K562 (cell line): ENCODE results near the gene NSUN6. TPM values are rescaled to one million over a fixed set of nuclear protein-coding genes. Genes with fewer than 3 reads are reported as not detected.
A peak's percentile ranks its signal among the peaks of the same experiment; 100 is the strongest.
"Not testable (repeated sequence)": the region's sequence is repeated elsewhere in the genome, so short reads cannot be mapped to it uniquely, and the experiment has no call there.

ENCODE experiments used
- ATAC-seq: fragments of 200-7000 bp; cut with Tn5 transposase; 3 replicates; pipeline ENCODE4 v1.9.1; 2020; ENCODE audit warnings: moderate library complexity
- BruUV-seq: library from RNA; stranded (reverse); fragments of 400-500 nt; replicated peaks from 2 replicates; lab custom pipeline; 2021; lab: Mats Ljungman, UMichigan
- CTCF ChIA-PET: fragments of 300-600 bp; formaldehyde crosslinking; extraction: SDS; loops from one replicate; lab custom pipeline; 2021; ENCODE audit warnings: low intra/inter-chr PET ratio; lab: Yijun Ruan, JAX
- POLR2A ChIA-PET: fragments of 300-600, 350-650 bp; sonication (Branson Sonifier 250); formaldehyde crosslinking; extraction: SDS; loops from one replicate; lab custom pipeline; 2021; ENCODE audit warnings: antibody characterized with exemption, inconsistent platforms; lab: Yijun Ruan, JAX
- DNase-seq, 4 experiments: peaks; one replicate each; pipeline versions ENCODE4 v3.0.0 to v3.0.0-alpha.2; 2011 to 2018; ENCODE audit warnings: low spot score in 3 of 4, mixed read lengths in 3 of 4; ENCODE audit errors: extremely low read depth in 1 of 4
- FAIRE-seq: peaks from 2 replicates; lab custom pipeline; 2011; peaks lifted over from hg19 to GRCh38; lab: Jason Lieb, UNC
- H2AFZ ChIP-seq: 2 replicates; pipeline ENCODE4 v1.6.0; 2011; ENCODE audit warnings: low read depth, low read length, control low read depth, inconsistent platforms
- H3K27ac ChIP-seq: fragments of 200-600 bp; 3 replicates; pipeline ENCODE4 v1.8.0; 2011; ENCODE audit warnings: low read depth, mild to moderate bottlenecking, control low read depth, inconsistent platforms, low read length, moderate library complexity, mixed read lengths; ENCODE audit errors: extremely low read depth
- H3K27me3 ChIP-seq, 2 experiments: fragments of 300-600 bp in 1 of 2; 2 replicates in 1 of 2; 3 replicates in 1 of 2; pipeline versions ENCODE4 v1.6.0 to v1.8.0; 2011; ENCODE audit warnings: inconsistent platforms in 2 of 2, low read length in 2 of 2, mild to moderate bottlenecking in 1 of 2, mixed read lengths in 1 of 2, moderate library complexity in 1 of 2; ENCODE audit not compliant: control insufficient read depth in 2 of 2, insufficient read depth in 2 of 2
- H3K36me3 ChIP-seq: fragments of 300-600 bp; 3 replicates; pipeline ENCODE4 v1.8.0; 2011; ENCODE audit warnings: mild to moderate bottlenecking, low read length, inconsistent platforms; ENCODE audit not compliant: control insufficient read depth, insufficient read depth
- H3K4me1 ChIP-seq, 2 experiments: fragments of 200-600 bp in 1 of 2; replicated peaks in 1 of 2; 2 replicates in 1 of 2; 3 replicates in 1 of 2; pipeline versions ENCODE4 v1.5.1 to v1.8.0; 2011; ENCODE audit warnings: inconsistent platforms in 2 of 2, low read length in 2 of 2, mild to moderate bottlenecking in 1 of 2, mixed read lengths in 1 of 2, moderate library complexity in 1 of 2; ENCODE audit not compliant: control insufficient read depth in 2 of 2, insufficient read depth in 2 of 2
- H3K4me2 ChIP-seq: 2 replicates; pipeline ENCODE4 v1.6.1; 2011; ENCODE audit warnings: low read length, control low read depth, inconsistent platforms, mixed read lengths; ENCODE audit not compliant: insufficient read depth
- H3K4me3 ChIP-seq: fragments of 200-600 bp; sonication (generic), shearing (Covaris generic); 2 replicates; pipeline ENCODE4 v1.5.1; 2016; ENCODE audit warnings: control low read depth, inconsistent platforms
- H3K79me2 ChIP-seq: fragments of 200-600 bp; 3 replicates; pipeline ENCODE4 v1.8.0; 2011; ENCODE audit warnings: low read length, inconsistent platforms; ENCODE audit not compliant: control insufficient read depth, insufficient read depth
- H3K9ac ChIP-seq, 2 experiments: 2 replicates each; pipeline versions ENCODE4 v1.6.0 to v1.6.1; 2011; ENCODE audit warnings: low read depth in 2 of 2, low read length in 2 of 2, control low read depth in 1 of 2, inconsistent platforms in 1 of 2, mild to moderate bottlenecking in 1 of 2, mixed read lengths in 1 of 2; ENCODE audit not compliant: insufficient read depth in 1 of 2
- H3K9me1 ChIP-seq: one replicate; pipeline ENCODE4 v1.6.0; 2011; ENCODE audit warnings: inconsistent platforms, mild to moderate bottlenecking, low read length, moderate library complexity; ENCODE audit not compliant: control insufficient read depth, insufficient read depth
- H3K9me3 ChIP-seq: replicated peaks from 2 replicates; pipeline ENCODE4 v1.5.1; 2011; ENCODE audit warnings: low read depth, low read length, inconsistent platforms; ENCODE audit not compliant: control insufficient read depth, insufficient read depth
- H4K20me1 ChIP-seq: replicated peaks from 2 replicates; pipeline ENCODE4 v1.6.1; 2011; ENCODE audit warnings: low read length, inconsistent platforms, mixed read lengths; ENCODE audit not compliant: control insufficient read depth, insufficient read depth
- AFF1 ChIP-seq, 2 experiments: fragments of 450-650 bp; IDR thresholded peaks; 2 replicates each; pipeline ENCODE4 v1.6.1; 2018; ENCODE audit warnings: mild to moderate bottlenecking in 2 of 2, low read depth in 1 of 2; ENCODE audit not compliant: partially characterized antibody in 2 of 2
- MEIS2 ChIP-seq: fragments of 450-650 bp; IDR thresholded peaks from 2 replicates; pipeline ENCODE4 v1.6.1; 2014; ENCODE audit warnings: mild to moderate bottlenecking; ENCODE audit not compliant: partially characterized antibody
- POLR2AphosphoS2 ChIP-seq: IDR thresholded peaks from 2 replicates; pipeline ENCODE4 v1.6.1; 2012; ENCODE audit warnings: low read length, improper control_type of control experiment
- ZNF184 ChIP-seq: sonication (generic); formaldehyde crosslinking; IDR thresholded peaks from 2 replicates; pipeline ENCODE4 v1.5.0; 2020; ENCODE audit warnings: missing genetic modification reagents
- WGBS: fragments of 100-300 bp; shearing (Covaris generic); methylation state at CpG from one replicate; pipeline ENCODE4 v1.1.6; 2016; ENCODE audit warnings: low coverage, mixed read lengths; ENCODE audit not compliant: insufficient coverage; ENCODE audit errors: missing lambda C conversion rate; 5-methylcytosine and 5-hydroxymethylcytosine counted together
- in situ Hi-C: fragments of 300-500 bp; cut with MboI; formaldehyde crosslinking; loops from 4 replicates; pipeline ENCODE4 v1.15.0; 2018; ENCODE audit warnings: inconsistent platforms, mixed read lengths
- intact Hi-C: fragments of 100-400 bp; cut with micrococcal nuclease; formaldehyde crosslinking; loops from 2 replicates; pipeline ENCODE4 v1.14.2; 2022
- polyA plus RNA-seq, 8 experiments: library from polyadenylated mRNA; depleted of rRNA in 4 of 8; stranded (reverse) in 5 of 8; unstranded in 3 of 8; fragments of >200 nt; fragmentation: Nextera tagmentation in 2 of 8; fragmentation: Illumina TruSeq in 1 of 8; extraction: Ambion mirVana in 2 of 8; extraction: Trizol in 1 of 8; gene quantifications; 2 replicates each; pipeline versions ENCODE4 v1.2.1 to v1.2.3, GENCODE V29; 2011 to 2014; ENCODE audit warnings: inconsistent platforms in 1 of 8, missing spikeins in 1 of 8
- total RNA-seq, 7 experiments: library from RNA; depleted of rRNA in 6 of 7; stranded (reverse); fragments of >200 nt in 6 of 7; fragmentation: Illumina TruSeq in 2 of 7; extraction: Trizol in 2 of 7; gene quantifications; 2 replicates each; pipeline versions ENCODE4 v1.2.1 to v1.2.3, GENCODE V29; 2011 to 2021; ENCODE audit warnings: low replicate concordance in 1 of 7

NSUN6 gene
- total and polyA plus RNA-seq, 9 of the 15 experiments (the other 6 are each of a cell fraction or from before 2014, with no cell fraction given) = 12.5 to 33.1 (median 24.2) TPM

GRCh38 chr10:18635995-18636394 is 15.4 kb downstream of the NSUN6 start:
- Histone ChIP-seq H4K20me1 (no peaks in the 10 kb centered on the region), H3K27ac (no peak overlapping the region), H3K9me3 (no peaks in the 10 kb centered on the region), H3K27me3 (no peaks in the 10 kb centered on the region), H3K79me2 (peaks cover 9% of the 10 kb centered on the region; the same call in 1 of the 3 replicates), H3K4me3 (no peak overlapping the region), H3K36me3 (peaks cover 33% of the 10 kb centered on the region; the same call in 1 of the 3 replicates), H3K4me1 (no peaks in the 10 kb centered on the region; a peak in 1 of 5 replicates), H3K9ac (no peak overlapping the region), H3K4me2 (no peak overlapping the region), H2AFZ (no peak overlapping the region), H3K9me1 (no peaks in the 10 kb centered on the region)
- BruUV-seq = no TSS peak
- ChIA-PET POLR2A (interaction anchor here (0.6 to 1.3 kb wide), 2 partner anchors 12 to 359 kb away, joined by 3 read pairs; no protein-coding TSS in a partner anchor), CTCF (no interaction called here)
- TF ChIP-seq MEIS2 (no peak), POLR2AphosphoS2 (no peak)
- FAIRE-seq (no peak), DNase-seq (no peak), ATAC-seq (no peak)
- 87% methylated on average over 4 of the region's 4 CpGs for WGBS
- intact Hi-C loops (no loop called here), in situ Hi-C loops (no loop called here)

GRCh38 chr10:18632500-18632899 is 18.9 kb downstream of the NSUN6 start:
- intact Hi-C loops, H3K9me1 ChIP-seq, H3K79me2 ChIP-seq, CTCF ChIA-PET, ATAC-seq, H4K20me1 ChIP-seq, in situ Hi-C loops, H3K4me1 ChIP-seq, H2AFZ ChIP-seq, DNase-seq, POLR2A ChIA-PET, H3K9me3 ChIP-seq, H3K4me3 ChIP-seq, H3K27ac ChIP-seq, FAIRE-seq, H3K27me3 ChIP-seq, H3K9ac ChIP-seq, H3K4me2 ChIP-seq, BruUV-seq: not testable (repeated sequence)
- TF ChIP-seq ZNF184 = peak; percentile 67; the same call in 1 of the 2 replicates
- TF ChIP-seq AFF1 (IDR thresholded peaks at IDR 0.05; ENCODE audit: low read depth in 1 of 2, partially characterized antibody in 2 of 2) = peak in 1 of 2 experiments; percentile 84
- 56% methylated on average over 2 of the region's 3 CpGs for WGBS
- peaks cover 12% of the 10 kb centered on the region; the same call in 1 of the 3 replicates for H3K36me3 ChIP-seq
